IPS-11a (cell line): ENCODE data around the gene DPAGT1.
A peak's percentile ranks its signal among the peaks of the same experiment; 100 is the strongest.
"Not testable (repeated sequence)": the region's sequence is repeated elsewhere in the genome, so short reads cannot be mapped to it uniquely, and the experiment has no call there.

Experiments used
- H3K4me3 ChIP-seq: one replicate; pipeline ENCODE4 v1.5.1; 2013; ENCODE audit warnings: low read depth, low read length, control low read depth

Gene DPAGT1

GRCh38 chr11:119116235-119116594 is 14.6 kb upstream of the DPAGT1 start:
- H3K4me3 ChIP-seq: no peak overlapping the region

- no peak overlapping the region for H3K4me3 ChIP-seq
Observed at GRCh38 chr11:119115484-119116234, 14.0 kb upstream of the DPAGT1 start.

GRCh38 chr11:119114351-119114750 is 12.7 kb upstream of the DPAGT1 start:
- H3K4me3 ChIP-seq: no peak overlapping the region

- H3K4me3 ChIP-seq: no peak overlapping the region
Observed at GRCh38 chr11:119113716-119114115, 12.1 kb upstream of the DPAGT1 start.

GRCh38 chr11:119112314-119113020 is 10.8 kb upstream of the DPAGT1 start:
- H3K4me3 ChIP-seq: no peak overlapping the region

- no peak overlapping the region for H3K4me3 ChIP-seq
Observed at GRCh38 chr11:119111361-119111925, 9.8 kb upstream of the DPAGT1 start.

- no peak overlapping the region for H3K4me3 ChIP-seq
Observed at GRCh38 chr11:119110439-119110838, 8.8 kb upstream of the DPAGT1 start.

- no peak overlapping the region for H3K4me3 ChIP-seq
Observed at GRCh38 chr11:119109843-119110242, 8.2 kb upstream of the DPAGT1 start.

GRCh38 chr11:119108857-119109221 is 7.2 kb upstream of the DPAGT1 start:
- no peak overlapping the region for H3K4me3 ChIP-seq

GRCh38 chr11:119108146-119108856 is 6.6 kb upstream of the DPAGT1 start:
- peak overlapping the region; percentile 67 for H3K4me3 ChIP-seq

- H3K4me3 ChIP-seq: peak overlapping the region; percentile 67
Observed at GRCh38 chr11:119107538-119108145, 6.0 kb upstream of the DPAGT1 start.

GRCh38 chr11:119106564-119107537 is 5.2 kb upstream of the DPAGT1 start, which contains the start of gene C2CD2L:
Gene C2CD2L (plus strand): TSS chr11:119107344. CDS start chr11:119107742, 398 bp downstream.
- H3K4me3 ChIP-seq: peak within 1 kb of the TSS; percentile 67

GRCh38 chr11:119103793-119104192 is 2.1 kb upstream of the DPAGT1 start:
- H3K4me3 ChIP-seq: no peak overlapping the region

GRCh38 chr11:119103161-119103664 is 1.6 kb upstream of the DPAGT1 start:
- not testable (repeated sequence) for H3K4me3 ChIP-seq

GRCh38 chr11:119100994-119101758 is 477 bp downstream of the DPAGT1 start:
- peak overlapping the region; percentile 94 for H3K4me3 ChIP-seq

GRCh38 chr11:119100246-119100970 is 1.2 kb downstream of the DPAGT1 start:
- H3K4me3 ChIP-seq: peak overlapping the region; percentile 94

- H3K4me3 ChIP-seq: no peak overlapping the region
Observed at GRCh38 chr11:119099711-119100110, 1.9 kb downstream of the DPAGT1 start.
